ENCODE measurements around the gene FANCD2.

The FANCD2 gene

GRCh38 chr3:10115326-10116137 is 89.3 kb downstream of the FANCD2 start, which contains the start of gene BRK1:
Gene BRK1, plus strand, starts transcription at chr3:10115675. Its CDS starts 27 bp downstream, at chr3:10115702.
- no peaks in the 10 kb centered on the region for H3K27me3 ChIP-seq (ENCODE audit: insufficient read depth, poor library complexity, severe bottlenecking)
- peak; percentile 94 to 96 for DNase-seq (ENCODE audit: low read depth in 1 of 2, low spot score in 1 of 2)
- peak within 1 kb of the TSS; percentile 94 for H3K4me3 ChIP-seq (replicated peaks; ENCODE audit: insufficient read depth, low read length)
- peak within 1 kb of the TSS; percentile 81 for H3K27ac ChIP-seq (replicated peaks)
- TF ChIP-seq POLR2AphosphoS5 (IDR thresholded peaks at IDR 0.05; ENCODE audit: low read depth), result peak; percentile 97
- peak; percentile 81; the same call in 1 of the 2 replicates for TF ChIP-seq SPI1 (IDR thresholded peaks at IDR 0.05; ENCODE audit: borderline replicate concordance, low read depth)
- TF ChIP-seq CTCF (IDR thresholded peaks at IDR 0.05; ENCODE audit: insufficient read depth, low read length), result no peak
- no peak for TF ChIP-seq GABPA (IDR thresholded peaks at IDR 0.05; ENCODE audit: low read depth)
- TF ChIP-seq REST (IDR thresholded peaks at IDR 0.05; ENCODE audit: insufficient replicate concordance, low read depth), result peak; percentile 63

GRCh38 chr3:10116138-10116460 is 89.9 kb downstream of the FANCD2 start:
- peak overlapping the region; percentile 81 for H3K27ac ChIP-seq (replicated peaks)
- TF ChIP-seq CTCF (IDR thresholded peaks at IDR 0.05; ENCODE audit: insufficient read depth, low read length) (no peak), REST (IDR thresholded peaks at IDR 0.05; ENCODE audit: insufficient replicate concordance, low read depth) (no peak), SPI1 (IDR thresholded peaks at IDR 0.05; ENCODE audit: borderline replicate concordance, low read depth) (no peak), POLR2AphosphoS5 (IDR thresholded peaks at IDR 0.05; ENCODE audit: low read depth) (no peak), GABPA (IDR thresholded peaks at IDR 0.05; ENCODE audit: low read depth) (no peak)
- peak overlapping the region; percentile 94 for H3K4me3 ChIP-seq (replicated peaks; ENCODE audit: insufficient read depth, low read length)
- no peaks in the 10 kb centered on the region for H3K27me3 ChIP-seq (ENCODE audit: insufficient read depth, poor library complexity, severe bottlenecking)
- peak; percentile 30 to 48 for DNase-seq (ENCODE audit: low read depth in 1 of 2, low spot score in 1 of 2)

- Histone ChIP-seq H3K27ac (replicated peaks) (no peak overlapping the region), H3K27me3 (ENCODE audit: insufficient read depth, poor library complexity, severe bottlenecking) (no peaks in the 10 kb centered on the region), H3K4me3 (replicated peaks; ENCODE audit: insufficient read depth, low read length) (0 out of 2 replicates have a peak overlapping the region, but pooled peaks have one; percentile 94)
- no peak for DNase-seq (ENCODE audit: low read depth in 1 of 2, low spot score in 1 of 2)
- TF ChIP-seq SPI1 (IDR thresholded peaks at IDR 0.05; ENCODE audit: borderline replicate concordance, low read depth) (no peak), GABPA (IDR thresholded peaks at IDR 0.05; ENCODE audit: low read depth) (no peak), CTCF (IDR thresholded peaks at IDR 0.05; ENCODE audit: insufficient read depth, low read length) (no peak), POLR2AphosphoS5 (IDR thresholded peaks at IDR 0.05; ENCODE audit: low read depth) (no peak), REST (IDR thresholded peaks at IDR 0.05; ENCODE audit: insufficient replicate concordance, low read depth) (no peak)
These were observed 90.7 kb downstream of the FANCD2 start for GRCh38 chr3:10116928-10117327.
